RWPE1 (cell line): ENCODE results near the gene DNA2.

Experiments
- CTCF ChIA-PET: fragments of 350-600 bp; sonication (Branson Sonifier 250); formaldehyde crosslinking; extraction: SDS; loops from one replicate; lab custom pipeline; 2021; lab: Yijun Ruan, JAX
- POLR2A ChIA-PET: fragments of 400-600 bp; formaldehyde crosslinking; extraction: SDS; loops from one replicate; lab custom pipeline; 2020; ENCODE audit warnings: antibody characterized with exemption; ENCODE audit not compliant: low non-redundant PET; lab: Yijun Ruan, JAX
- DNase-seq: peaks from one replicate; pipeline ENCODE4 v3.0.0; 2012; ENCODE audit warnings: low spot score
- H3K27ac ChIP-seq: fragments of 450-650 bp; 2 replicates; pipeline ENCODE4 v1.5.1; 2017
- CTCF ChIP-seq: fragments of 450-650 bp; conservative IDR thresholded peaks from 2 replicates; pipeline ENCODE4 v1.5.1; 2017; ENCODE audit warnings: low read depth, mild to moderate bottlenecking

Gene DNA2

GRCh38 chr10:68502846-68503245, 31.1 kb upstream of the DNA2 start:
- ChIA-PET POLR2A (no interaction called here), CTCF (interaction anchor here (0.7 to 0.8 kb wide), 2 partner anchors 11 to 191 kb away, joined by 3 to 5 read pairs; no protein-coding TSS in a partner anchor)
- TF ChIP-seq CTCF = no peak
- no peak for DNase-seq
- no peak overlapping the region for H3K27ac ChIP-seq

DNA sequence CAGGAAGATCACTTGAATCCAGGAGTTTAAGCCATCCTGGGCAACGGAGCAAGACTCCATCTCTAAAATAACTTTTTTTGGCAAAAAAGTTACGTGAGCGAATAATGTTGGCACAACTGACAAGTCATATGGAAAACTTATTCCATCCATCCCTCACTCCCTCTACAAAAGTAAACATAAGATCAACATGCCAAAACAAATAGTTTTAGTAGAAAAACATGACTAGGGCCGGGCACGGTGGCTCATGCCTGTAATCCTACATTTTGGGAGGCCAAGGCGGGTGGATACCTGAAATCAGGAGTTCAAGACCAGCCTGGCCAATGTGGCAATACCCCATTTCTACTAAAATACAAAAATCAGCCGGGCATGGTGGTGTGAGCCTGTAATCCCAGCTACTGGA, 29.9 kb upstream of the DNA2 start:
- ChIA-PET CTCF (interaction anchor here (0.6 kb wide), 1 partner anchor 519 kb away, joined by 5 read pairs; no protein-coding TSS in a partner anchor), POLR2A (no interaction called here)
- no peak for DNase-seq
- no peak for TF ChIP-seq CTCF
- no peak overlapping the region for H3K27ac ChIP-seq

DNA sequence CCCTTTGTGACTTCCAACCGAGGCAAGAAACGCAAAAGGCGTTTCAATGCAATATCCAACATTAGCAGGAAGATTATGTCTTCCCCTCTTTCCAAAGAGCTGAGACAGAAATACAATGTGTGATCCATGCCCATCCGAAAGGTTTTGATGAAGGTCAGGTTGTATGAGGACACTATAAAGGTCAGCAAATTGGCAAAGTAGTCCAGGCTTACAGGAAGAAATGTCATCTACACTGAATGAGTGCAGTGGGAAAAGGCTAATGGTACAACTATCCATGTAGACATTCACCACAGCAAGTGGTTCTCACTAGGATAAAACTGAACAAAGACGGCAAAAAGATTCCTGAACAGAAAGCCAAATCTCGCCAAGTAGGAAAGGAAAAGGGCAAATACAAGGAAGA, 27.8 kb upstream of the DNA2 start:
- no peak overlapping the region for H3K27ac ChIP-seq
- POLR2A ChIA-PET = no interaction called here
- no peak for DNase-seq
- CTCF ChIA-PET = no interaction called here
- no peak for TF ChIP-seq CTCF

- no peak overlapping the region for H3K27ac ChIP-seq
- POLR2A ChIA-PET = interaction anchor here (0.6 kb wide), 1 partner anchor 22 kb away, joined by 4 read pairs; no protein-coding TSS in a partner anchor
- CTCF ChIA-PET = interaction anchor here (0.8 kb wide), 1 partner anchor 89 kb away, joined by 3 read pairs; the partner anchor contains the start of gene RUFY2
- no peak for TF ChIP-seq CTCF
- no peak for DNase-seq
These were observed 24.3 kb upstream of the DNA2 start for GRCh38 chr10:68496072-68496471.

- POLR2A ChIA-PET = no interaction called here
- DNase-seq = no peak
- no peak overlapping the region for H3K27ac ChIP-seq
- CTCF ChIA-PET = no interaction called here
- TF ChIP-seq CTCF = no peak
These were observed 20.3 kb upstream of the DNA2 start for GRCh38 chr10:68492118-68492517.

GRCh38 chr10:68489919-68490318, 18.1 kb upstream of the DNA2 start:
- DNase-seq = no peak
- no peak overlapping the region for H3K27ac ChIP-seq
- POLR2A ChIA-PET = interaction anchor here (0.6 kb wide), 1 partner anchor 96 kb away, joined by 3 read pairs; no protein-coding TSS in a partner anchor
- TF ChIP-seq CTCF = no peak
- CTCF ChIA-PET = no interaction called here
